Measurements from ENCODE around the gene ITGA7.
"Not testable (repeated sequence)": the region's sequence is repeated elsewhere in the genome, so short reads cannot be mapped to it uniquely, and the experiment has no call there.

ITGA7 gene

GRCh38 chr12:55681142-55682077 lies 26.3 kb downstream of the ITGA7 start:
- DNase-seq (ENCODE audit: low spot score) = peak; percentile 85

GRCh38 chr12:55679691-55680090 lies 28.0 kb downstream of the ITGA7 start:
- DNase-seq (ENCODE audit: low spot score) = no peak

- no peak for DNase-seq (ENCODE audit: low spot score)
Observed at GRCh38 chr12:55676707-55677106, 31.0 kb downstream of the ITGA7 start.

DNA sequence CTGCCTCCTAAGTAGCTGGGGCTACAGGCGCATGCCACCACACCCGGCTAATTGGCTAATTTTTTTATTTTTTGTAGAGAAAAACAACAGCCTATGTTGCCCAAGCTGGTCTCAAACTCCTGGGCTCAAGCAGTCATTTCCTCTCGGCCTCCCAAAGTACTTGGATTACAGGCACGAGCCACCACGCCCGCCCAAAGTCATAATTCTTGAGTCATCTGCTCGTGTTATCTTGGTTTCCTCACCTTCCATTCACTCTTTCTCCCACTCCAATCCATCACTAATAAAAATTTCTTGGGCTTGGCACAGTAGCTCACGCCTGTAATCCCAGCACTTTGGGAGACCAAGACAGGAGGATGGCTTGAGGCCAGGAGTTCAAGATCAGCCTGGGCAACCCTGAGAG lies 32.0 kb downstream of the ITGA7 start:
- no peak for DNase-seq (ENCODE audit: low spot score)

- no peak for DNase-seq (ENCODE audit: low spot score)
Observed at GRCh38 chr12:55673638-55674037, 34.1 kb downstream of the ITGA7 start.

GRCh38 chr12:55671746-55672145 lies 36.0 kb downstream of the ITGA7 start:
- DNase-seq (ENCODE audit: low spot score) = no peak

DNA sequence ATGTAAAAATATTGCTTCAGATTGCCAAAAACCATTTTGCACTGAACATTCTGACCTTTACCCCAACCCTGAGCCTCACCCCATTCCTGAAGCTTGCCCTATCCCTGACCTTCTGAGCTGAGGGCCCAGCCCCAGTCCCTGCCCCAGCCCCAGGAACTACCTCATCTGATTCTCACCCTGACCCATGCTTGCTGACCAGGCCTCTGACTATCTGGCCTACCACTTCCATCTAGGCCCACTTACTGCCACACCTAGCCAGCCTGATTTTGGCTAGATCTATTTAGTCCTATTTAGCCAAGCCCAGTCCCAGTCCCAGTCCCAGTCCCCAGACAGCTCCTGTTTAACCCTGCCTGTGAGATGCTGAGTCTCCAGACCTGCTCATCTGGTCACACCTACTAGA lies 37.4 kb downstream of the ITGA7 start:
- DNase-seq (ENCODE audit: low spot score) = no peak

- DNase-seq (ENCODE audit: low spot score) = no peak
Observed at GRCh38 chr12:55666508-55666907, 41.2 kb downstream of the ITGA7 start.

- DNase-seq (ENCODE audit: low spot score) = no peak
Observed at GRCh38 chr12:55664826-55665225, 42.9 kb downstream of the ITGA7 start.

DNA sequence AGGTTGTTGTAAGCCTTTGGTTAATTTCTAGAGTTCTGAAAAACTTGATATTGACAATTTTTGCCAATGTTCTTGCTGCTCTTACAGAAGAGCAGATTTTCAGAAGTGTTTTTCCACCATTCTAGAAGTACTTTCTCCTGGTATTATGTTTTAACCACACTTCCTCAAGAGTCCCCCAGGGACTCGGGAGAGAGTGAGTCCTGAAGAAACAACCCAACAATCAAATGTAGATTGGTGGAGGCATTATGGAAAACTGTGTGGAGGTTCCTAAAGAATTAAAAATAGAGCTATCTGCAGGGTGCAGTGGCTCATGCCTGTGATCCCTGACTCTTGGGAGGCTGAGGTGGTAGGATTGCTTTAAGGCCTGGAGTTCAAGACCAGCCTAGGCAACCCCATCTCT lies 44.3 kb downstream of the ITGA7 start:
- DNase-seq (ENCODE audit: low spot score) = no peak

DNA sequence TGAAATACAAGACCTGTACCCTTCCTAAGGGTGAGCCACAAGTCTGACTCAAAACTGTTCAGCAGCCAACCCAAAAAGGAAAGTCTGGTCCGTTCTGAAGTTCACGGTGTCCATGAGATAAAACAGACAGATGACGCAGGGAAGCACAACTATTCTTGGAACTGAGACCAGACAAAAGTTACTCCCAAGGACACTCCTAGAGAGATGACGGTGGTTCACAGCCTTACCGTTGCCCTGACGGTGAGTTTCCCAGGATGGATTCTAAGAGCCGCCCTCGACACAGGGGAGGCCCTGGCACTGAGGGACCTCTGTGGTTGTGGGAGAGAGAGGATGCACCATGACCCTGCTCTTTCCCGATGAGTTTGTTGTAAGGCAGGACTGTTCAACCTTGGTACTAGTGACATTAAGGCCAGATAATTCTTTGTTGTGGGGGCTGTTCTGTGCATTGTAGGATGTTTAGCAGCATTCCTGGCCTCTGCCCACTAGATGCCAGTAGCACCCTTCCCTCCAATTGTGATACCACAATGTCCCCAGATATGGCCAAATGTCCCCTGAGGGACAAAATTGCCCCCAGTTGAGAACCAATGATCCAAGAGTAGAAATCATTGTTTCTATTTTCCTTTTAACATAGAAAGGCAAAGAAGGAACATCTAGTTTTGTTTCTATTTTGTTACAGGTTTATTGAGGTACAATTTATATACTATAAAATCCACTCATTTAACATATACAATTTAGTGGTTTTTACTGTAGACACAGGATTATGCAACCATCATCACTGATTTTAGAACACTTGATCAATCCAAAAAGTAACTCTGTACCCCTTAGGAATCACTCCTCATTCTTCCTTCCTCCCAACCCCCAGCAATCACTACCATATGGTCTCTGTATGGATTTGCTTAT lies 48.0 kb downstream of the ITGA7 start:
- DNase-seq (ENCODE audit: low spot score) = no peak

- no peak for DNase-seq (ENCODE audit: low spot score)
Observed at GRCh38 chr12:55658635-55659391, 48.9 kb downstream of the ITGA7 start.

- no peak for DNase-seq (ENCODE audit: low spot score)
Observed at GRCh38 chr12:55658212-55658611, 49.5 kb downstream of the ITGA7 start.

- no peak for DNase-seq (ENCODE audit: low spot score)
Observed at GRCh38 chr12:55657212-55657611, 50.5 kb downstream of the ITGA7 start.

DNA sequence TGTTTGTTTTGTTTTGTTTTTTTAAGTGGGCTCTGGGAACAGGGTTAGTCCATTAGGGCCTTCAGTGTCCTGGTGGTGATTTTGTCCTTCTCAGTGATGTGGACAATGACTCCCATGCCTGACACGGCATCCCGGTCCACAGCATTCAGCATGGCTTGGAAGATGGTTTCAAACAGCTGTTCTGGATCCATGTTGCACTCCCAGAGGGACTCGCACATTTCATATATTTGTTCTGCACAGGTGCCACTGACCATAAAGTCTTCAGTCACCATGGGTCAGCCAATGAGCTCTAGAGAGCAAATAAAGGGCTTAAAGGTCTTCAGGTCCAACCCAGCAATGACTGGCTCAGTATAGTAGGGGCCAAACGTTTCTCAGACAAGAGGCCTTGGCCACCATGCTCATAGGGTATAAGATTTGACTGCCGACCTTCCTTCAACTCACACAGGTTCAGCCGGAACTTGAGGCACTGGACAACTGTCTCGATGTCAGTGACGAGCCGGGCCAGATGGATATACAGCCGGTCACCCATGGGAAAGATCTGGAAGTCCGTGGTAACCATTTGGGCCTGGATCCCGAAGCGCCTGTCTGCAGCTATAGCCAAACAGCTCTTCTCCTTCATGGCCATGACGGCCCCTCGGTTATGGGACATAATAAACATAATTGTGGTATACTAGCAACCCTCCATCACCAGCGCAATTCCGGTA lies 53.0 kb downstream of the ITGA7 start:
- no peak for DNase-seq (ENCODE audit: low spot score)

- no peak for DNase-seq (ENCODE audit: low spot score)
Observed at GRCh38 chr12:55653031-55653430, 54.7 kb downstream of the ITGA7 start.

- DNase-seq (ENCODE audit: low spot score) = no peak
Observed at GRCh38 chr12:55652352-55652751, 55.4 kb downstream of the ITGA7 start.

- DNase-seq (ENCODE audit: low spot score) = no peak
Observed at GRCh38 chr12:55651299-55651683, 56.4 kb downstream of the ITGA7 start.

DNA sequence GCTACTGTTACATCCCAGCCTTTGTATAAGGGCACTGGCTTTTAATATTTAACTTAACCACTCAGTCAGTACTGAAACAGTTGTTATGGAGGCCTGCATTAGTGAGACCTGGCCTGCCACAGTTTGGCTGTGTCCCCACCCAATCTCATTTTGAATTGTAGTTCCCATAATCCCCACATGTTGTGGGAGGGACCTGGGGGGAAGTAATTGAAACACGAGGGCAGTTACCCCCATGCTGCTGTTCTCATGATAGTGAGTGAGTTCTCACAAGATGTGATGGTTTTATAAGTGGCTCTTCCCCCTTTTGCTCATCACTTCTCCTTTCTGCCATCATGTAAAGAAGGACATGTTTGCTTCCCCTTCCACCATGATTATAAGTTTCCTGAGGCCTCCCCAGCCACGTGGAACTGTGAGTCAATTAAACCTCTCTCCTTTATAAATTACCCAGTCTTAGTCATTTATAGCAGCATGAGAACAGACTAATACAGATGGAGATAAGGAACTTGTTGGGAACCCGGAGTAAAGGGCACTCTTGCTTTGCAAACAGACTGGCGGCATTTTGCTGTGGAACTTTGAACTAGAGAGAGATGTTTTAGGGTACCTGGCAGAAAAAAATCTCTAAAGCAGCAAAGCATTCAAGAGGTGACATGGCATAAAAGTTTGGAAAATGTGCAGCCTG lies 56.9 kb downstream of the ITGA7 start:
- DNase-seq (ENCODE audit: low spot score) = not testable (repeated sequence)

GRCh38 chr12:55647027-55647426 lies 60.7 kb downstream of the ITGA7 start:
- DNase-seq (ENCODE audit: low spot score) = no peak

DNA sequence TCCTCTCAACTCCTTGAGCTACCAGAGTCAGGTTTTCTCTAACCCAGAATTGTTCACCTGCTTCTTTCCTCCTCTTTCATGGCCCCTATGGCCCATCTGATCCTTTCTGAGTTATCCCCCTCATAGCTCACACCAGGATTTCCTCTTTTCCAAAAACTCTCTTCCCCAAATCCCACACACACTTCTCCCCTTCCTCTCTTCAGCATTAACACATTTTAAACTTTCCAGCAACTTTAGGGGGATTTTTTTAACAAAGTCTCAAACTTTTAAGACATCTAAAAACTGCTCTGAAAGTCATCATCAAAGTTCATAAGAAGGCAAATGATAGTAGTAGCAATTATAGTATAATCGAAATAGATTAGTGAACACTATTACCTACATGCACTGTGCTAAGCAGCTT lies 63.1 kb downstream of the ITGA7 start:
- no peak for DNase-seq (ENCODE audit: low spot score)

All from iPS-NIHi11 (cell line).